A549 (cell line): Measurements from ENCODE around the gene EMILIN1.

ENCODE experiments used
- CTCF ChIP-seq: fragments of >200 bp; sonication (Bioruptor Twin); formaldehyde crosslinking; IDR thresholded peaks from 3 replicates; pipeline ENCODE4 v1.5.1; 2016
- EHMT2 ChIP-seq: fragments of 200-600 bp; sonication (generic); IDR thresholded peaks from 2 replicates; pipeline ENCODE4 v1.6.1; 2016; ENCODE audit warnings: antibody characterized with exemption, low read depth, mild to moderate bottlenecking, moderate library complexity
- ESRRA ChIP-seq: fragments of 150-350 bp; IDR thresholded peaks from 2 replicates; pipeline ENCODE4 v1.6.1; 2014; ENCODE audit warnings: mild to moderate bottlenecking, low read length, borderline replicate concordance
- HDAC2 ChIP-seq: fragments of 200-600 bp; sonication (generic); IDR thresholded peaks from 2 replicates; pipeline ENCODE4 v1.6.1; 2016
- POLR2A ChIP-seq: IDR thresholded peaks from 2 replicates; pipeline ENCODE4 v1.6.1; 2012; ENCODE audit warnings: mild to moderate bottlenecking, low read length
- POLR2AphosphoS2 ChIP-seq: conservative IDR thresholded peaks from 2 replicates; pipeline ENCODE4 v1.6.1; 2012; ENCODE audit warnings: low read length, improper control_type of control experiment, inconsistent platforms
- TF ChIP-seq, protein P1 (sequence below): IDR thresholded peaks from 2 replicates; pipeline ENCODE4 v1.6.1; 2012; ENCODE audit warnings: low read depth, borderline replicate concordance
- TF ChIP-seq, protein P2 (sequence below): fragments of 150-350 bp; IDR thresholded peaks from 2 replicates; pipeline ENCODE4 v1.6.1; 2014; ENCODE audit warnings: low read depth, mild to moderate bottlenecking, low read length

DNA sequence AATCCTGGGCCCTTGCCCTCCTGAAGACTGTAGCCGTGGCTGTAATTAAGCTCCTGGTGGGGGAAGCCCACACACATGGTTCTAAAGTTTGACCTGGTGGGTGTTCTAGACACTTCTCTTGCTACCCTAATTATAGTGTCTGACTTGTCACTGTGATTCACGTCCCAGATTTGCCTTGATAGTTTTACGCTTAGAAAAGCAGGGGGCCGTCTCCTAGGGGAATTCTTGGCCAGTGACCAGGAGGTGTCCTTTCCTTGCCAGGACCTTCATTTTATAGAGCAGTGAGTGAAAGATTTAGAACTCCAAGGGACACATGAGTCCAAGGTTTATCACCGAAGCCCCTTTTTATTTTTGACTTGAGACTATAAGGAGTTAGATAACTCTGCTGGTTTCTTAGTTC is 36.7 kb upstream of the EMILIN1 start:
- TF ChIP-seq, protein P1, sequence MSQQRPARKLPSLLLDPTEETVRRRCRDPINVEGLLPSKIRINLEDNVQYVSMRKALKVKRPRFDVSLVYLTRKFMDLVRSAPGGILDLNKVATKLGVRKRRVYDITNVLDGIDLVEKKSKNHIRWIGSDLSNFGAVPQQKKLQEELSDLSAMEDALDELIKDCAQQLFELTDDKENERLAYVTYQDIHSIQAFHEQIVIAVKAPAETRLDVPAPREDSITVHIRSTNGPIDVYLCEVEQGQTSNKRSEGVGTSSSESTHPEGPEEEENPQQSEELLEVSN: no peak
- TF ChIP-seq EHMT2 (no peak), CTCF (no peak), POLR2AphosphoS2 (no peak), HDAC2 (no peak), ESRRA (no peak), POLR2A (no peak)
- TF ChIP-seq, protein P2, sequence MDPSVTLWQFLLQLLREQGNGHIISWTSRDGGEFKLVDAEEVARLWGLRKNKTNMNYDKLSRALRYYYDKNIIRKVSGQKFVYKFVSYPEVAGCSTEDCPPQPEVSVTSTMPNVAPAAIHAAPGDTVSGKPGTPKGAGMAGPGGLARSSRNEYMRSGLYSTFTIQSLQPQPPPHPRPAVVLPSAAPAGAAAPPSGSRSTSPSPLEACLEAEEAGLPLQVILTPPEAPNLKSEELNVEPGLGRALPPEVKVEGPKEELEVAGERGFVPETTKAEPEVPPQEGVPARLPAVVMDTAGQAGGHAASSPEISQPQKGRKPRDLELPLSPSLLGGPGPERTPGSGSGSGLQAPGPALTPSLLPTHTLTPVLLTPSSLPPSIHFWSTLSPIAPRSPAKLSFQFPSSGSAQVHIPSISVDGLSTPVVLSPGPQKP: no peak
